Activated CD4-positive, alpha-beta T cell treated with anti-CD3 and anti-CD28 coated beads for 1 hour (primary cell): ENCODE measurements around the gene SPON1.
"Not testable (repeated sequence)": the region's sequence is repeated elsewhere in the genome, so short reads cannot be mapped to it uniquely, and the experiment has no call there.

Source experiments
- DNase-seq: peaks from one replicate; pipeline ENCODE4 v3.0.0-alpha.2; 2020

The SPON1 gene

GRCh38 chr11:14136561-14136960, 174.0 kb downstream of the SPON1 start:
- DNase-seq: no peak

- DNase-seq: no peak
Measured at GRCh38 chr11:14137284-14137683, 174.8 kb downstream of the SPON1 start.

- no peak for DNase-seq
Measured at GRCh38 chr11:14140991-14141390, 178.5 kb downstream of the SPON1 start.

- DNase-seq: no peak
Measured at GRCh38 chr11:14141676-14142075, 179.2 kb downstream of the SPON1 start.

GRCh38 chr11:14144934-14145333, 182.4 kb downstream of the SPON1 start:
- DNase-seq: no peak

- DNase-seq: no peak
Measured at GRCh38 chr11:14148653-14149273, 186.2 kb downstream of the SPON1 start.

- no peak for DNase-seq
Measured at GRCh38 chr11:14149683-14150082, 187.2 kb downstream of the SPON1 start.

GRCh38 chr11:14150878-14151277, 188.4 kb downstream of the SPON1 start:
- no peak for DNase-seq

GRCh38 chr11:14154103-14154502, 191.6 kb downstream of the SPON1 start:
- DNase-seq: not testable (repeated sequence)

- no peak for DNase-seq
Measured at GRCh38 chr11:14158393-14158792, 195.9 kb downstream of the SPON1 start.

- DNase-seq: no peak
Measured at GRCh38 chr11:14163576-14163975, 201.1 kb downstream of the SPON1 start.

GRCh38 chr11:14173679-14174078, 211.2 kb downstream of the SPON1 start:
- not testable (repeated sequence) for DNase-seq

GRCh38 chr11:14179116-14179820, 216.7 kb downstream of the SPON1 start:
- no peak for DNase-seq

- DNase-seq: no peak
Measured at GRCh38 chr11:14181121-14181520, 218.6 kb downstream of the SPON1 start.

- DNase-seq: no peak
Measured at GRCh38 chr11:14182833-14183364, 220.4 kb downstream of the SPON1 start.

- no peak for DNase-seq
Measured at GRCh38 chr11:14184028-14184940, 221.8 kb downstream of the SPON1 start.

- DNase-seq: no peak
Measured at GRCh38 chr11:14185461-14185860, 222.9 kb downstream of the SPON1 start.

- DNase-seq: no peak
Measured at GRCh38 chr11:14186046-14186775, 223.7 kb downstream of the SPON1 start.

- no peak for DNase-seq
Measured at GRCh38 chr11:14189874-14190273, 227.4 kb downstream of the SPON1 start.

GRCh38 chr11:14190992-14191778, 228.7 kb downstream of the SPON1 start:
- DNase-seq: no peak

GRCh38 chr11:14193644-14194043, 231.1 kb downstream of the SPON1 start:
- no peak for DNase-seq
